H9 (cell line): ENCODE data around the gene USP20. TPM values are rescaled to one million over a fixed set of nuclear protein-coding genes. Genes with fewer than 3 reads are reported as not detected.

ENCODE experiments used
- DNase-seq: peaks from one replicate; pipeline ENCODE4 v3.0.0-alpha.2; 2017
- H2AFZ ChIP-seq: one replicate; pipeline ENCODE4 v1.6.1; 2013; ENCODE audit warnings: mild to moderate bottlenecking, low read length, control low read depth, moderate library complexity
- H2AK5ac ChIP-seq: 2 replicates; pipeline ENCODE4 v1.6.1; 2013; ENCODE audit warnings: low read length, control low read depth, mixed read lengths; ENCODE audit not compliant: insufficient read length
- H2BK120ac ChIP-seq: one replicate; pipeline ENCODE4 v1.6.1; 2013; ENCODE audit warnings: low read depth, mild to moderate bottlenecking, low read length, control low read depth, inconsistent platforms; ENCODE audit not compliant: poor library complexity, severe bottlenecking
- H2BK12ac ChIP-seq: 2 replicates; pipeline ENCODE4 v1.6.1; 2013; ENCODE audit warnings: low read length, control low read depth, mixed read lengths, low read depth; ENCODE audit not compliant: insufficient read length
- H2BK15ac ChIP-seq: 2 replicates; pipeline ENCODE4 v1.6.1; 2013; ENCODE audit warnings: low read depth, low read length, control low read depth
- H2BK20ac ChIP-seq: one replicate; pipeline ENCODE4 v1.6.1; 2013; ENCODE audit warnings: low read depth, mild to moderate bottlenecking, low read length, control low read depth, inconsistent platforms; ENCODE audit not compliant: poor library complexity, severe bottlenecking
- H2BK5ac ChIP-seq: 2 replicates; pipeline ENCODE4 v1.6.1; 2013; ENCODE audit warnings: low read length, control low read depth, mixed read lengths; ENCODE audit not compliant: insufficient read length
- H3K14ac ChIP-seq: 2 replicates; pipeline ENCODE4 v1.6.1; 2013; ENCODE audit warnings: low read length, control low read depth; ENCODE audit not compliant: insufficient read depth
- H3K18ac ChIP-seq: 2 replicates; pipeline ENCODE4 v1.6.1; 2013; ENCODE audit warnings: low read depth, mild to moderate bottlenecking, mixed read lengths, low read length, control low read depth; ENCODE audit not compliant: insufficient read length
- H3K23ac ChIP-seq: 2 replicates; pipeline ENCODE4 v1.6.1; 2013; ENCODE audit warnings: low read length, control low read depth, mixed read lengths, low read depth; ENCODE audit not compliant: insufficient read length
- H3K23me2 ChIP-seq: 2 replicates; pipeline ENCODE4 v1.6.1; 2013; ENCODE audit warnings: low read depth, mild to moderate bottlenecking, mixed read lengths, low read length, control low read depth; ENCODE audit not compliant: insufficient read length, poor library complexity, severe bottlenecking
- H3K27ac ChIP-seq: 2 replicates; pipeline ENCODE4 v1.5.1; 2013; ENCODE audit warnings: low read length, control low read depth, mixed read lengths, low read depth; ENCODE audit not compliant: insufficient read length
- H3K27me3 ChIP-seq: 2 replicates; pipeline ENCODE4 v1.6.1; 2013; ENCODE audit warnings: low read length, control low read depth, inconsistent platforms; ENCODE audit not compliant: insufficient read depth
- H3K4ac ChIP-seq: 2 replicates; pipeline ENCODE4 v1.6.1; 2013; ENCODE audit warnings: low read depth, mild to moderate bottlenecking, control low read depth, inconsistent platforms, low read length, moderate library complexity
- H3K4me1 ChIP-seq: 2 replicates; pipeline ENCODE4 v1.6.1; 2013; ENCODE audit warnings: low read length, control low read depth, inconsistent platforms; ENCODE audit not compliant: insufficient read depth
- H3K4me2 ChIP-seq: 2 replicates; pipeline ENCODE4 v1.6.1; 2013; ENCODE audit warnings: low read length, control low read depth, mixed read lengths; ENCODE audit not compliant: insufficient read length, insufficient read depth
- H3K56ac ChIP-seq: 2 replicates; pipeline ENCODE4 v1.6.1; 2013; ENCODE audit warnings: low read depth, mild to moderate bottlenecking, mixed read lengths, low read length, control low read depth; ENCODE audit not compliant: insufficient read length
- H3K79me1 ChIP-seq: 2 replicates; pipeline ENCODE4 v1.6.1; 2013; ENCODE audit warnings: low read depth, mild to moderate bottlenecking, moderate library complexity, low read length, control low read depth, inconsistent platforms; ENCODE audit not compliant: insufficient read depth, poor library complexity, severe bottlenecking
- H3K79me2 ChIP-seq: 2 replicates; pipeline ENCODE4 v1.6.1; 2013; ENCODE audit warnings: low read length, control low read depth, inconsistent platforms; ENCODE audit not compliant: insufficient read depth
- H3K9ac ChIP-seq: 2 replicates; pipeline ENCODE4 v1.6.1; 2013; ENCODE audit warnings: low read length, control low read depth, mixed read lengths; ENCODE audit not compliant: insufficient read length; ENCODE audit errors: extremely low read depth
- H3K9me3 ChIP-seq: one replicate; pipeline ENCODE4 v1.6.1; 2013; ENCODE audit warnings: low read depth, low read length, inconsistent platforms; ENCODE audit not compliant: control insufficient read depth
- H3T11ph ChIP-seq: one replicate; pipeline ENCODE4 v1.6.1; 2013; ENCODE audit warnings: mild to moderate bottlenecking, low read length, control low read depth, inconsistent platforms
- H4K20me1 ChIP-seq: one replicate; pipeline ENCODE4 v1.6.1; 2013; ENCODE audit not compliant: control insufficient read depth, insufficient read length, insufficient read depth
- H4K5ac ChIP-seq: 2 replicates; pipeline ENCODE4 v1.6.1; 2013; ENCODE audit warnings: low read depth, mild to moderate bottlenecking, mixed read lengths, low read length, control low read depth; ENCODE audit not compliant: insufficient read length
- H4K8ac ChIP-seq: replicated peaks from 2 replicates; pipeline ENCODE4 v1.6.1; 2013; ENCODE audit warnings: low read length, control low read depth, mixed read lengths, low read depth; ENCODE audit not compliant: insufficient read length
- H4K91ac ChIP-seq: 2 replicates; pipeline ENCODE4 v1.6.1; 2013; ENCODE audit warnings: low read depth, mild to moderate bottlenecking, moderate library complexity, mixed read lengths, low read length, control low read depth; ENCODE audit not compliant: insufficient read length
- H3K27ac Mint-ChIP-seq, 3 experiments: 2 replicates in 2 of 3; 3 replicates in 1 of 3; pipeline ENCODE4 v1.8.0; 2020 to 2021; ENCODE audit warnings: mixed read lengths in 3 of 3, mild to moderate bottlenecking in 1 of 3, moderate library complexity in 1 of 3
- H3K27me3 Mint-ChIP-seq: 2 replicates; pipeline ENCODE4 v1.8.0; 2021; ENCODE audit warnings: low read depth, mild to moderate bottlenecking, moderate library complexity, mixed read lengths
- H3K36me3 Mint-ChIP-seq, 3 experiments: 2 replicates in 2 of 3; 3 replicates in 1 of 3; pipeline ENCODE4 v1.8.0; 2020 to 2021; ENCODE audit warnings: low read depth in 3 of 3, mixed read lengths in 3 of 3; ENCODE audit not compliant: insufficient read depth in 1 of 3
- H3K4me1 Mint-ChIP-seq, 2 experiments: 2 replicates each; pipeline ENCODE4 v1.8.0; 2020; ENCODE audit warnings: mixed read lengths in 2 of 2
- H3K4me3 Mint-ChIP-seq, 2 experiments: 2 replicates in 1 of 2; 3 replicates in 1 of 2; pipeline ENCODE4 v1.8.0; 2020 to 2021; ENCODE audit warnings: mild to moderate bottlenecking in 2 of 2, mixed read lengths in 2 of 2, moderate library complexity in 1 of 2
- H3K9me3 Mint-ChIP-seq, 2 experiments: 2 replicates in 1 of 2; 3 replicates in 1 of 2; pipeline ENCODE4 v1.8.0; 2020; ENCODE audit warnings: mild to moderate bottlenecking in 2 of 2, mixed read lengths in 2 of 2, moderate library complexity in 1 of 2
- WGBS: extraction: QIAGEN DNeasy Blood & Tissue Kit; methylation state at CpG from one replicate; pipeline ENCODE4 v1.1.7; 2013; ENCODE audit warnings: missing lambda C conversion rate, low lambda C conversion rate, mixed read lengths; ENCODE audit not compliant: insufficient read length; ENCODE audit errors: extremely low coverage; 5-methylcytosine and 5-hydroxymethylcytosine counted together
- total RNA-seq: library from RNA; stranded (reverse); gene quantifications from 2 replicates; pipeline ENCODE4 v1.2.1, GENCODE V29; 2021
- TF ChIP-seq, protein P1 (sequence below): fragments of 200-600 bp; sonication (generic); conservative IDR thresholded peaks from 3 replicates; pipeline ENCODE4 v1.8.0; 2021; ENCODE audit warnings: antibody characterized with exemption, mild to moderate bottlenecking

USP20 gene
- total RNA-seq, 1 experiment from 2014 or later, result 20.9 TPM

DNA sequence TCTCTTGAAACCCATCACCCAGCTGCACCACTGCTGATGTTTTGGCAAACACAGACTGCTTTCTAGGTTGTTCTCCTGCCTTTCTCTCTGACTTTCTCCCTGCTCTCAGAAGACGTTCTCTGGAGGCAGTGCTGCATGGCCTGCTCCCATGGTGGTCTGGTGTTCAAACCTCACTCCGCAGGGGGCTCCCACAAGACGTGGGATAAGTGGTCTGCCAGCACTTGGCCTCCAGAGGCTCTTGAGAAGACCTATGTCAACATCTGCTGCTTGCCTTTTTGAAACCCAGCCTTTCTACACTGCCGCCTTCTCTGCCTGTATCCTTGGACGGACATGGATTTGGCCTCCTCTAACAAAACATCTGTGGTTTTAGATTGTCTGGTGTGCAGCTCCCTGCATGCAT lies 16.6 kb downstream of the USP20 start:
- H2AFZ ChIP-seq, result no peak overlapping the region
- Mint-ChIP-seq H3K27me3 (no peaks in the 10 kb centered on the region), H3K9me3 (no peaks in the 10 kb centered on the region), H3K4me1 (no peaks in the 10 kb centered on the region), H3K27ac (no peak overlapping the region), H3K36me3 (peaks cover 0 to 48% (median 21%) of the 10 kb centered on the region in 3 experiments; a peak in 6 of 7 replicates), H3K4me3 (no peak overlapping the region)
- H2BK12ac ChIP-seq, result no peak overlapping the region
- no peak overlapping the region for H2BK120ac ChIP-seq
- no peak overlapping the region for H2BK5ac ChIP-seq
- no peak overlapping the region for H3K18ac ChIP-seq
- H4K5ac ChIP-seq, result no peak overlapping the region
- no peak overlapping the region for H4K91ac ChIP-seq
- no peak overlapping the region for H3K56ac ChIP-seq
- no peak overlapping the region for H3T11ph ChIP-seq
- H3K14ac ChIP-seq, result no peak overlapping the region
- H3K4me1 ChIP-seq, result no peaks in the 10 kb centered on the region
- no peak overlapping the region for H3K23ac ChIP-seq
- no peak overlapping the region for H3K4ac ChIP-seq
- no peaks in the 10 kb centered on the region for H3K27me3 ChIP-seq
- no peak overlapping the region for H4K8ac ChIP-seq
- H3K23me2 ChIP-seq, result no peaks in the 10 kb centered on the region
- H4K20me1 ChIP-seq, result no peaks in the 10 kb centered on the region
- H3K9ac ChIP-seq, result no peak overlapping the region
- H3K27ac ChIP-seq, result no peak overlapping the region
- H3K9me3 ChIP-seq, result no peaks in the 10 kb centered on the region
- H2BK20ac ChIP-seq, result no peak overlapping the region
- H3K4me2 ChIP-seq, result no peak overlapping the region
- no peak overlapping the region for H2AK5ac ChIP-seq
- no peak for DNase-seq
- no peaks in the 10 kb centered on the region for H3K79me2 ChIP-seq
- H2BK15ac ChIP-seq, result no peak overlapping the region
- H3K79me1 ChIP-seq, result no peaks in the 10 kb centered on the region
- TF ChIP-seq, protein P1, sequence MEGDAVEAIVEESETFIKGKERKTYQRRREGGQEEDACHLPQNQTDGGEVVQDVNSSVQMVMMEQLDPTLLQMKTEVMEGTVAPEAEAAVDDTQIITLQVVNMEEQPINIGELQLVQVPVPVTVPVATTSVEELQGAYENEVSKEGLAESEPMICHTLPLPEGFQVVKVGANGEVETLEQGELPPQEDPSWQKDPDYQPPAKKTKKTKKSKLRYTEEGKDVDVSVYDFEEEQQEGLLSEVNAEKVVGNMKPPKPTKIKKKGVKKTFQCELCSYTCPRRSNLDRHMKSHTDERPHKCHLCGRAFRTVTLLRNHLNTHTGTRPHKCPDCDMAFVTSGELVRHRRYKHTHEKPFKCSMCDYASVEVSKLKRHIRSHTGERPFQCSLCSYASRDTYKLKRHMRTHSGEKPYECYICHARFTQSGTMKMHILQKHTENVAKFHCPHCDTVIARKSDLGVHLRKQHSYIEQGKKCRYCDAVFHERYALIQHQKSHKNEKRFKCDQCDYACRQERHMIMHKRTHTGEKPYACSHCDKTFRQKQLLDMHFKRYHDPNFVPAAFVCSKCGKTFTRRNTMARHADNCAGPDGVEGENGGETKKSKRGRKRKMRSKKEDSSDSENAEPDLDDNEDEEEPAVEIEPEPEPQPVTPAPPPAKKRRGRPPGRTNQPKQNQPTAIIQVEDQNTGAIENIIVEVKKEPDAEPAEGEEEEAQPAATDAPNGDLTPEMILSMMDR, result no peak
- no CpG with 5 or more reads among the region's 5 CpGs for WGBS
